Esophagus muscularis mucosa (tissue), 4 donors: ENCODE data around the gene ERN2. TPM values are rescaled to one million over a fixed set of nuclear protein-coding genes. Genes with fewer than 3 reads are reported as not detected.

ENCODE experiments used
- DNase-seq: peaks from one replicate; pipeline ENCODE4 v3.0.0-alpha.2; 2017; ENCODE audit errors: extremely low spot score
- H3K27ac ChIP-seq, 4 donors: fragments of 200-600 bp; sonication (generic); replicated peaks in 1 of 4; 1 replicate in 3 of 4; 2 replicates in 1 of 4; pipeline ENCODE4 v1.5.1; 2016 to 2019; ENCODE audit warnings: mild to moderate bottlenecking in 1 of 4
- H3K27me3 ChIP-seq, 4 donors: fragments of 200-600 bp; sonication (generic); one replicate each; pipeline versions ENCODE4 v1.5.1 to v1.6.0; 2016 to 2019
- H3K36me3 ChIP-seq, 4 donors: fragments of 200-600 bp; sonication (generic); one replicate each; pipeline ENCODE4 v1.5.1; 2016 to 2019
- H3K4me1 ChIP-seq, 4 donors: fragments of 200-600 bp; sonication (generic); one replicate each; pipeline ENCODE4 v1.5.1; 2016 to 2019
- H3K4me3 ChIP-seq, 4 donors: fragments of 200-600 bp; sonication (generic); 1 replicate in 2 of 4; 2 replicates in 2 of 4; pipeline ENCODE4 v1.5.1; 2016 to 2019; ENCODE audit warnings: mild to moderate bottlenecking in 4 of 4, moderate library complexity in 1 of 4
- H3K9me3 ChIP-seq, 4 donors: fragments of 200-600 bp; sonication (generic); 1 replicate in 3 of 4; 2 replicates in 1 of 4; pipeline ENCODE4 v1.5.1; 2016 to 2019
- EP300 ChIP-seq: sonication (generic); formaldehyde crosslinking; IDR thresholded peaks from one replicate; pipeline ENCODE4 v1.6.1; 2017; ENCODE audit warnings: antibody characterized with exemption
- POLR2A ChIP-seq: fragments of 450-650 bp; IDR thresholded peaks from one replicate; pipeline ENCODE4 v1.6.1; 2017; ENCODE audit warnings: antibody characterized with exemption, moderate library complexity, mild to moderate bottlenecking, low read depth
- POLR2AphosphoS5 ChIP-seq, 2 donors: sonication (generic); formaldehyde crosslinking; IDR thresholded peaks; one replicate each; pipeline ENCODE4 v1.6.1; 2017; ENCODE audit warnings: antibody characterized with exemption in 2 of 2
- WGBS: methylation state at CpG from one replicate; pipeline ENCODE4 v1.1.5; 2018; 5-methylcytosine and 5-hydroxymethylcytosine counted together
- intact Hi-C: fragments of 100-400 bp; cut with DNase I; formaldehyde crosslinking; loops from one replicate; pipeline ENCODE4 v1.15.1; 2023
- total RNA-seq, 4 donors: library from RNA; depleted of rRNA; stranded (reverse); fragments of >200 nt; gene quantifications; one replicate each; pipeline versions ENCODE4 v1.1.0 to v1.2.1, GENCODE V29; 2016
- TF ChIP-seq, protein P1 (sequence below), 3 experiments: fragments of 200-600 bp in 2 of 3; fragments of 450-650 bp in 1 of 3; sonication (generic) in 2 of 3; IDR thresholded peaks; one replicate each; pipeline ENCODE4 v1.5.1; 2017 to 2019; ENCODE audit warnings: antibody characterized with exemption in 3 of 3, mild to moderate bottlenecking in 2 of 3, moderate library complexity in 1 of 3

The ERN2 gene
- total RNA-seq, 4 donors from 2014 or later, result 0.11 TPM; not detected in 3

DNA sequence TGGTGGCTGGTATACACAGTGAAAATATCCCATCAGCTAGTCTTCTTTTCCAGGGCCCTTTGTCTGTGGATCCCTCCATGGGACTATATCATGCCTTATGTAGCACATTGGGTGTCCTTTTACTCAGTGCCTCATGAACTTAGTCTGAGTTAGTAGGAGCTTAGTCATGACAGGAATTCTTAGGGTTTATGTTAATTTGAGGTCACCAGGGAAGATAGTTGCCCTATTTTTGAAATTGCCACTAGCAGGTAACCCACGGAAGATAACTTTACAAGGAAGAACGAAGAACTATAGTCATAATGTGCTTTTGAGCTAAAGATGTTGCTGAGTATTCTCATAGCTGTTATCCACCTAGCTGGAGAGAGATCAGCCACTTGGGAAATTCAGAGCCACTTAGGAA lies 49.1 kb downstream of the ERN2 start:
- intact Hi-C loops, result no loop called here
- no peaks in the 10 kb centered on the region for H3K27me3 ChIP-seq
- 94% methylated on average over 2 of the region's 2 CpGs for WGBS
- no peak for DNase-seq
- peaks cover 58 to 100% (median 100%) of the 10 kb centered on the region in 4 donors for H3K36me3 ChIP-seq
- no peaks in the 10 kb centered on the region for H3K9me3 ChIP-seq
- TF ChIP-seq, protein P1, sequence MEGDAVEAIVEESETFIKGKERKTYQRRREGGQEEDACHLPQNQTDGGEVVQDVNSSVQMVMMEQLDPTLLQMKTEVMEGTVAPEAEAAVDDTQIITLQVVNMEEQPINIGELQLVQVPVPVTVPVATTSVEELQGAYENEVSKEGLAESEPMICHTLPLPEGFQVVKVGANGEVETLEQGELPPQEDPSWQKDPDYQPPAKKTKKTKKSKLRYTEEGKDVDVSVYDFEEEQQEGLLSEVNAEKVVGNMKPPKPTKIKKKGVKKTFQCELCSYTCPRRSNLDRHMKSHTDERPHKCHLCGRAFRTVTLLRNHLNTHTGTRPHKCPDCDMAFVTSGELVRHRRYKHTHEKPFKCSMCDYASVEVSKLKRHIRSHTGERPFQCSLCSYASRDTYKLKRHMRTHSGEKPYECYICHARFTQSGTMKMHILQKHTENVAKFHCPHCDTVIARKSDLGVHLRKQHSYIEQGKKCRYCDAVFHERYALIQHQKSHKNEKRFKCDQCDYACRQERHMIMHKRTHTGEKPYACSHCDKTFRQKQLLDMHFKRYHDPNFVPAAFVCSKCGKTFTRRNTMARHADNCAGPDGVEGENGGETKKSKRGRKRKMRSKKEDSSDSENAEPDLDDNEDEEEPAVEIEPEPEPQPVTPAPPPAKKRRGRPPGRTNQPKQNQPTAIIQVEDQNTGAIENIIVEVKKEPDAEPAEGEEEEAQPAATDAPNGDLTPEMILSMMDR (IDR thresholded peaks at IDR 0.05), result no peak
- TF ChIP-seq POLR2AphosphoS5 (IDR thresholded peaks at IDR 0.05), result no peak
- no peak for TF ChIP-seq EP300
- no peak for TF ChIP-seq POLR2A
- no peak overlapping the region for H3K4me3 ChIP-seq
- H3K4me1 ChIP-seq, result no peaks in the 10 kb centered on the region
- H3K27ac ChIP-seq, result no peak overlapping the region

DNA sequence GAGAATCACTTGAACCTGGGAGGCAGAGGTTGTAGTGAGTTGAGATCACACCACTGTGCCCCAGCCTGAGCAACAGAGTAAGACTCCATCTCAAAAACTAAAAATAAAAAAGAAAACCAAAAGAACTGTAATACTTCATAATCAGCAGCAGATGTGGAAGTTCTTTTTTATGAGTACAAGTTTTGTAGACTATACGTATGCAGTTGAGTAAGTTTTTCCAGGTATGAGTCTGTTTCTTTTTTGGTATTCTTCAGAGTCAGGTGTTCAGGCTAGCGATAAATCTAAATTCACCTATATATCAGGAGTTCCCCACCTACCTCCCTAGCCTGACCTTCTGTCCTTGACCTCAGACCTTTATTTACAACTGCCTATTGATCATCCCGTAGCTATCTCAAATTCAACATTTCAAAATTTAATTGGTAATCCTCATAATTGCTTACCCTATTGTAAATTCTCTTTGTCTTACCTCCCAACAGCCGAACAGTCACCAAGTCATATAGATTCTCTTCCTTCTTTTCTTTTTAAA lies 61.0 kb downstream of the ERN2 start:
- H3K36me3 ChIP-seq, result peaks cover 9 to 57% (median 20%) of the 10 kb centered on the region in 4 donors
- intact Hi-C loops, result no loop called here
- 94% methylated on average over 4 of the region's 4 CpGs for WGBS
- H3K27me3 ChIP-seq, result no peaks in the 10 kb centered on the region
- H3K4me1 ChIP-seq, result no peaks in the 10 kb centered on the region
- TF ChIP-seq POLR2AphosphoS5 (IDR thresholded peaks at IDR 0.05) (no peak), EP300 (no peak), POLR2A (no peak)
- TF ChIP-seq, protein P1 (IDR thresholded peaks at IDR 0.05), result no peak
- DNase-seq, result no peak
- no peaks in the 10 kb centered on the region for H3K9me3 ChIP-seq
- no peak overlapping the region for H3K27ac ChIP-seq
- no peak overlapping the region for H3K4me3 ChIP-seq

DNA sequence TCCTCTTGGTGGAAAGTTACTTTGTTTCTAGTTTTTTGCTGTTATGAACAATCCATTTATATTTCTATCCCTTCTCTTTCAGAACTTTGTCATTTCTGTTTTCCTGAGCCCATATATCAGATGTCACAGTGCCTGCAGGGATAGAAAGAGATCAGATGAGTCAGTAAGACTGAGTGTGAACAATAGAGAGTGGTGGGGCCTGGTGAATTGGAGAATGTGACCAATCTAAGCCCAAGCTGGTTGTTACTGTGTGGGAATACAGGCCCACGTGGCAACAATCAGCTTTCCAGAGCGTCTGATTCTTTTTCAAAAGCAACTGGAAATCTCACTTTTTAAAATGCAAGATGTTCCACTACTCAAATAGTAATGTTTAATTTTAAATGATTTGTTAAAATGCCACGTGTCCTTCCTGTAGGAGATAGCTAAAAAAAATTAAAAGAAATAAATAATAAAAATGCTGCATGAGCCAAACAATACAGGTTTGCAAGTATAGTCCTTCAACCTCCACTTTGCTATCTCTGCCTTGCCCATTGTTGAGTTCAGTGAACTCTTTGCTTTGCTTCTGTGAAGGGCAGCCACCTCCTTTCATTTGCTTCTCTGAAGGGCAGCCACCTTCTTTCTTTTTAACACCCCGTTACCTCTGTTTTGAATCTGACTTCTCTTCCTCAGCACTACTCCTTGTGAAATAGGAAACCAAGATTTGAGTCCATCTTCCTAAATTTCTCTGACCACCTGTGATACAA lies 62.2 kb downstream of the ERN2 start:
- Histone ChIP-seq H3K9me3 (no peaks in the 10 kb centered on the region), H3K4me1 (peaks cover 0 to 2% (median under 1%) of the 10 kb centered on the region in 4 donors), H3K27ac (no peak overlapping the region), H3K36me3 (peaks cover 11 to 66% (median 25%) of the 10 kb centered on the region in 4 donors), H3K4me3 (no peak overlapping the region), H3K27me3 (no peaks in the 10 kb centered on the region)
- no peak for DNase-seq
- intact Hi-C loops, result no loop called here
- TF ChIP-seq, protein P1 (IDR thresholded peaks at IDR 0.05), result no peak
- TF ChIP-seq POLR2A (no peak), EP300 (no peak), POLR2AphosphoS5 (IDR thresholded peaks at IDR 0.05) (no peak)
- 86% methylated on average over 4 of the region's 4 CpGs for WGBS

DNA sequence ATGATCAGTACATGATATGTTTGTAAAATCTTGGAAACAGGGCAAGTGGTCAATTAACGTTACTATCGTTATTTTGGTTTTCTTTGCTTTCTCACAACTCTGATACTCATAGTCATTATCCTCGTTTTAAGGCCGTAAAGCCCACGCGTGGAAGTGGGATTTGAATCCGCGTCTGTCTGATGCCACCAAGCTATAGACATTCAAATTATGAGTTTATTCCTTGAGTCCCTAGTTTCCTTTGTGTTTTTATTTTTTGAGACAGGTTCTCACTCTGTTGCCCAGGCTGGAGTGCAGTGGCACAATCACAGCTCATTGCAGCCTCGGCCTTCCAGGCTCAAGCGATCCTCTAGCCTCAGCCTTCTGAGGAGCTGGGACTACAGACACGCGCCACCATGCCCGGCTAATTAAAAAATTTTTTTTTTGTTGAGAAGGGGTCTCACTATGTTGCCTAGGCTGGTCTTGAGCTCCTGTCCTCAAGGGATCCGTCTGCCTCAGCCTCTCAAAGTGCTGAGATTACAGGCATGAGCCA lies 70.7 kb downstream of the ERN2 start:
- Histone ChIP-seq H3K27ac (peak overlapping the region in 1 of 4 donors; percentile 83), H3K4me3 (peak overlapping the region; percentile 75 to 96 (median 88)), H3K27me3 (no peaks in the 10 kb centered on the region), H3K36me3 (peaks cover 22 to 47% (median 36%) of the 10 kb centered on the region in 4 donors), H3K4me1 (peaks cover 17 to 45% (median 33%) of the 10 kb centered on the region in 4 donors), H3K9me3 (no peaks in the 10 kb centered on the region)
- TF ChIP-seq POLR2AphosphoS5 (IDR thresholded peaks at IDR 0.05) (no peak), POLR2A (no peak), EP300 (no peak)
- DNase-seq, result no peak
- WGBS, result 75% methylated on average over 14 of the region's 14 CpGs
- intact Hi-C loops, result loop anchor here (2.0 kb wide), 1 partner anchor 86 kb away; the partner anchor contains the start of genes EARS2 and UBFD1
